Fibroblast of villous mesenchyme (primary cell): ENCODE measurements around the gene WNT9B. TPM values are rescaled to one million over a fixed set of nuclear protein-coding genes. Genes with fewer than 3 reads are reported as not detected.

ENCODE experiments used
- DNase-seq: peaks from one replicate; pipeline ENCODE4 v3.0.0-alpha.2; 2010; ENCODE audit warnings: low read depth
- H3K4me3 ChIP-seq: 2 replicates; pipeline ENCODE4 v1.5.1; 2011; ENCODE audit warnings: low read depth, mild to moderate bottlenecking, low read length
- total RNA-seq: library from RNA; depleted of rRNA; stranded (reverse); fragments of >200 nt; gene quantifications from 2 replicates; pipeline ENCODE4 v1.2.3, GENCODE V29; 2012
- TF ChIP-seq, protein P1 (sequence below): IDR thresholded peaks from 2 replicates; pipeline ENCODE4 v1.5.1; 2012; ENCODE audit warnings: low read depth, mild to moderate bottlenecking, low read length; ENCODE audit not compliant: insufficient read depth

The WNT9B gene
- total RNA-seq, 1 donor, result not detected

DNA sequence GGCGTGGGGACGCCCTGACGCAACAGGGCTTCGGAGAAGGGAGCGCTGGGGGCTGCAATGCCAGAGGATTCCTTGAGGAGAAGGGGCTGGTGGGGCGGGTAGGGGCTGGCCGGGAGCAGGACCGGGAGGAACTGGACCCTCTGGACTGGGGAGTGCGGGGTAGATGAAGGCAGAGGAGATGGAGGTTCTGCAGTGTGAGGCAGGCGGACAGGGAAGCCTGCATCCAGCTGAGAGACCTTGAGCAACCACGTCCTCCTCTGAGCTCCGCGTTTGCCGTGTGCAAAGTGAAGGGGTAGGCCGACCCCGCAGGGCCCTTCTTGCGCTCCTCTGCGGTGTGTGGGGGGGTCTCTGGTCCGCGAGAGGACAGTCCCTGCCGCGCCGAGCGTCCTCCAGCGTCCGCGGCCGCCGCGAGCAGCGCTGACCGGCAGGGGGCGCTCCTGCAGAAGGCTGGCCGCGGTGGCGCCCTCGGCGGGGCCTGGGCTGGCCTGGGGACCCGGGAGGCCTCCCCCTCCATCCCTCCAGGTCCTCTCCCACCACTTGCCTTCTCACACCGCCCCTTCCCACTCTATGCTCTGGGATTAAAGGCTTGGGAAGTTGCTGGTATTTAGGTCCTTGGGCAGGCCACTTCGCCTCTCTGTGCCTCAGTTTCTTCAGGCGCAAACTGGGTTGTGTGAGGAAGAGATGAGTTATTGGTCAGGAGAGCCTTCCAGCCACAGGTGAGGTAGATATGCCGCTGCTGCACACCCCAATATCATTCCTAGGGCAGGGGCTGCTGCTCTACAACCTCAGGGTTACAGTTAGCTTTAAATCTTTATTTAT is 9.6 kb upstream of the WNT9B start:
- DNase-seq, result no peak
- TF ChIP-seq, protein P1, sequence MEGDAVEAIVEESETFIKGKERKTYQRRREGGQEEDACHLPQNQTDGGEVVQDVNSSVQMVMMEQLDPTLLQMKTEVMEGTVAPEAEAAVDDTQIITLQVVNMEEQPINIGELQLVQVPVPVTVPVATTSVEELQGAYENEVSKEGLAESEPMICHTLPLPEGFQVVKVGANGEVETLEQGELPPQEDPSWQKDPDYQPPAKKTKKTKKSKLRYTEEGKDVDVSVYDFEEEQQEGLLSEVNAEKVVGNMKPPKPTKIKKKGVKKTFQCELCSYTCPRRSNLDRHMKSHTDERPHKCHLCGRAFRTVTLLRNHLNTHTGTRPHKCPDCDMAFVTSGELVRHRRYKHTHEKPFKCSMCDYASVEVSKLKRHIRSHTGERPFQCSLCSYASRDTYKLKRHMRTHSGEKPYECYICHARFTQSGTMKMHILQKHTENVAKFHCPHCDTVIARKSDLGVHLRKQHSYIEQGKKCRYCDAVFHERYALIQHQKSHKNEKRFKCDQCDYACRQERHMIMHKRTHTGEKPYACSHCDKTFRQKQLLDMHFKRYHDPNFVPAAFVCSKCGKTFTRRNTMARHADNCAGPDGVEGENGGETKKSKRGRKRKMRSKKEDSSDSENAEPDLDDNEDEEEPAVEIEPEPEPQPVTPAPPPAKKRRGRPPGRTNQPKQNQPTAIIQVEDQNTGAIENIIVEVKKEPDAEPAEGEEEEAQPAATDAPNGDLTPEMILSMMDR, result peak; percentile 68
- H3K4me3 ChIP-seq, result peak overlapping the region; percentile 27

DNA sequence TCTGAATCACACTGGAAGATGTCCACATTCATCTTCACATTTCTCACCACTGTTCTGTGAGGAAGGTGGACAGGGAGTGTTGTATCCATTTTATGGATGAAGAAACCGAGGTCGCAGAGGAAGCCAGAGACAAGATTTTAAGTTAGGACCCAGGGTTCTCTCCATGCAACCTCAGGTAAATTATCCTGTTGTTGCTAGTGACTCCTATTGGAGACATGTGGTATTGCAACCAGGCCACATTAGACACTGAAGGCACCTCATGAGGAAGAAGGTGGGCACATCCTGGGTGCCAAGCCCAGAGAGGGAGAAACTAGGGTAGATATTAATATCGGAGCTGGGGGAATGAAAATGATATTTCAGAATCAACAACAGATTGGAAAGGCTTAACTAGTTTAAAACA is 8.5 kb upstream of the WNT9B start:
- TF ChIP-seq, protein P1, result peak; percentile 55
- no peak for DNase-seq
- no peak overlapping the region for H3K4me3 ChIP-seq

DNA sequence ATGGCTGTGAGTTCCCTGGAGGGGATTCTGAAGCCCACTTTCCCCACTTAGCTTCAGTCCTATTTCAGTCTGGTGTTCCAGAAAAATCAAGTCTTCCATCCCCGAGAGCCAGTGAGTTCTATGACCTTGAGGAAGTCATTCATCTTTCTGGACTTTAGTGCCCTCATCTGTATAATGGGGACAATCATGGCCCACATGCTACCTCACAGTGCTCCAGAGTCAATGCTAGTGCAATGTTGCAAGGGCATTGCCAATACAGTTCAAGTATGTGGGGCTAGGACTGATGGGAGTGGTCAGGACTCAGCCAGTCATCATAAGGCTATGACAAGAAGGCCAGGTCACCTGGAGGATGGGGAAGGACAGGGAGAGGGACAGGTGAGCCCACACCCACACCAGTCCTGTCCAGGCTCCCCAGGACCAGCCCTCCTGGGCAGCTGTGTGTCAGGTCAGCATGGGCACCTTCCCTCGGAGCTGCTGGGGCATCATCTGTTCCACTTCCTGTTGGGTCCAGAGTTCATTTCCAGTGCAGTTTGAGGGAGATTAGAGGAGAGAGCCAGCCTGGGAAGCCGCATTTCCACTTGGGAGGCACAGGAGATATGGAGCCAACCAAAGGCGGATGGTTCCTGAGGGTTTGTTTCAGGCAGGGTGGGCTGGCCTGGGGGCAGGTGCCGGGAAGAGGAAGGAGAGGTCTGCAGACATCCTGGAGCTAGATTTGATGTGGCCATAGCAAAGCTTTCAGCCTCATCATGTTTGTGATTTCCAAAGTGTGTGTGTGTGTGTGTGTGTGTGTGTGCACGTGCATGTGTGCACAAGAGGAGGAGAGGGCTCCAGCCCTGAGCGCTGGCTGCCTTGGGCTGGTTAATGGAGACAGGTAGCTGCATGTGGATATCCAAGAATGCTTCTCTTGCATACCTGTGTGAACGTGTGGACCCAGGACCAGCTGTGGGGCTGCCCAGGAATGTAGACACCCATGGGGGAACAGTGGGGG is 3.9 kb upstream of the WNT9B start:
- TF ChIP-seq, protein P1, result no peak
- DNase-seq, result no peak
- H3K4me3 ChIP-seq, result no peak overlapping the region

DNA sequence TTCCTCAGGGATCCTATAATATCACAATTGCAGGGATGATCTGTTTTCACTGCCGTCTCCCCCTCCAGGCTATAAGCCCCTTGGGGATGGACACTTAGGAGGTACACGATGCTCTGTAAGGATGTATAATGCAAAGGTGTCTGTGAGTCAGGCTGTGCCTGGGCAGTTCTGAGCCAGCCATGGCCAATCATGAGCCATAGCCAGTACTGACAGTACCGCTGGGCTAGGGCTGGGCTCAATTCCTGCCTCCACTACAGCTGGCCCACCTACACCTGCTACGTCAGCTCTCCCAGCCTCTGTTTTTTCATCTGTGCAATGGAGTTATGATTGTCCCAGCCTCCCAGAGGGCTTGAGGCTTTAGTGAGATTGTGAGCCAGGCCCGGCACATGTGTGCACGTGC is 2.8 kb upstream of the WNT9B start:
- DNase-seq, result no peak
- no peak overlapping the region for H3K4me3 ChIP-seq
- TF ChIP-seq, protein P1, result no peak

DNA sequence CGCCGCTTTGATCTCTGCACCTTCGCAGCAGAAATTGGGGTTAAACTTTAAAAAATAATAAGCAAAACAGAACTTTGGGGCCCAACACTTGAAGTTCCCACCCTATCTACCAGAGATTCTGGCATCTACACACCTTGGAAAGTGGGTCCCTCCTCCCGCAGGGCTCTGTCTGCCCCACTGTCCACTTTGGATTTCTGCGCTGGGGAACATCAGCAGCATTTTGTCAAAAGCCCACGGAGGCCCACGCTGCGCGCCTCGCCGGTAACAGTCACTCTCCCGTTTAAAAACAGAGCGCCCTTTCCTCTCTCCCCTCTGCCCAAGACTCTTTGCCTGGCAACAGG is 725 bp upstream of the WNT9B start:
- no peak overlapping the region for H3K4me3 ChIP-seq
- DNase-seq, result no peak
- TF ChIP-seq, protein P1, result no peak

DNA sequence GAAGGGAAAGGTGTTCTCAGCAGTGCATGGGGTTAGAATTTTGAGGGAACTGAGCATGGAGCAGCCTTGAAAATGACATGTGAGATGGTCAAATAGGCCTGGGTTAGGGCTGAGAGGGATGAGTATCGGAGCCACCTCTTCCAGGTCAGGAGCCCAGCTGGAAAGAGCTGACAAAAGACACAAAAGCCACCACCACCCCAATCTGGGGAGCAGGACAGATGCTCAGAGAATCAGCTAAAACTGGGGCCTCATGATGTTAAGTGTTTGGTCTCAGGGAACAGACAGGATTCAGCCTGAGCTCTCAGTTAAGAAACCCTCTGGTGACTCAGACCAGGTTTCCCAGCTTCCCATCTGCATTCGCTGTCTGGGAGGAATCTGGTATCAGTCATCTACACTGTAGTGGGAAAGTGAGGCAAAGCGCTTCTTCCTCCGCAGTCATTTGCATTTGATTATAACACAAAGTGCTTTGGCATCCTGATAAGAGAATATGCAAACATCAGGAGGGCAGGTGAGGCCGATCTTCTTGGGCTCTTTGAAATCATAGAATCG is 2.6 kb downstream of the WNT9B start:
- DNase-seq, result peak; percentile 19
- TF ChIP-seq, protein P1, result no peak
- H3K4me3 ChIP-seq, result no peak overlapping the region
